ENCODE data around the gene RAET1E. TPM values are rescaled to one million over a fixed set of nuclear protein-coding genes. Genes with fewer than 3 reads are reported as not detected.
"Not testable (repeated sequence)": the region's sequence is repeated elsewhere in the genome, so short reads cannot be mapped to it uniquely, and the experiment has no call there.

RAET1E gene
- total and polyA plus RNA-seq, 8 donors, result 0.19 to 2.6 TPM; not detected in 6

DNA sequence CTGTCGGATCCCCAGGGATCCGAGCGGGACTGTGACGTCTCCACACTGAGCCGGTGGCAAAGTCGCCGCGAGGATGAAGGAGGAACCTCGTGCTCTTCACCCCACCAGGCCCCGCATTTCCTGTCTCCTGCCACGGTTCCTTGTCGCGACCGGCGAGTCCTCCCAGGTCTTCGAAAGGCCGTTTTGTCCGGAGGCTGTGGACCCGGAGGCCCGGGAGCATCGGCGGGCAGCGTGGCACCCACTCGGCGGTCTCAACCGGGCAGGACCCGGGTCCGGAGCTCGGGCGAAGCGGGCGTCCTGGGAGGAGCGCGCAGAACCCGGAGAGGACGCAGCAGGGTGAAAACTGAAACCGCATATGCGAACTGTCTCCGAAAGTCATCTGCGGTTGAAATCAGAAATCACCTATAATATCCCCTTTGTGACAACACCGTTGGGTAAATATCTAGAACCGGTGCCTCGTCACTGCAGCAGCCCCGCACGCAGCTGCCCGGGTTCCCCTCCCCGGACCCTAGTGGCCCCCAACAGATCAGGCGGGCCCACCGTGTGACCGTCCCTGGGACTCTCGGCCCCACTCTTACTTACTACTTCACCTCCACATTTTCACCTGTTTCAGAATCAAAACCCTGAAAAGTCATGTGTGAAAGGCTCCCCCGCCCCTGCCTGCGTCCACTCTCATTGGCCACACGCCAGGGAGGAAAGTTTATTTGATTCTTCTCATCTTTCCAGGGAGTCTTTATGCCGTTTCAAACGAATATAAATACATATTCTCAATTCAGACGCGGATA lies 40.9 kb upstream of the RAET1E start:
- H3K4me3 ChIP-seq, result peak overlapping the region; percentile 33 to 57 (median 44)
- H3K27me3 ChIP-seq, result peaks cover 23 to 98% (median 77%) of the 10 kb centered on the region in 3 donors
- intact Hi-C loops (cut with DNase I; ENCODE audit: low total_unique reads), result no loop called here
- TF ChIP-seq EP300 (IDR thresholded peaks at IDR 0.05) (no peak), POLR2AphosphoS5 (IDR thresholded peaks at IDR 0.05) (no peak), CTCF (IDR thresholded peaks at IDR 0.05) (no peak), POLR2A (IDR thresholded peaks at IDR 0.05) (no peak)
- H3K27ac ChIP-seq, result no peak overlapping the region
- H3K4me1 ChIP-seq, result peaks cover 17 to 32% (median 28%) of the 10 kb centered on the region in 4 donors
- no peaks in the 10 kb centered on the region for H3K9me3 ChIP-seq
- no peaks in the 10 kb centered on the region for H3K36me3 ChIP-seq
- 1 to 5% (median 2%) methylated on average over 35 to 58 of the region's 58 CpGs for WGBS, 5 donors
- DNase-seq, result peak in 1 of 2 donors; percentile 48

DNA sequence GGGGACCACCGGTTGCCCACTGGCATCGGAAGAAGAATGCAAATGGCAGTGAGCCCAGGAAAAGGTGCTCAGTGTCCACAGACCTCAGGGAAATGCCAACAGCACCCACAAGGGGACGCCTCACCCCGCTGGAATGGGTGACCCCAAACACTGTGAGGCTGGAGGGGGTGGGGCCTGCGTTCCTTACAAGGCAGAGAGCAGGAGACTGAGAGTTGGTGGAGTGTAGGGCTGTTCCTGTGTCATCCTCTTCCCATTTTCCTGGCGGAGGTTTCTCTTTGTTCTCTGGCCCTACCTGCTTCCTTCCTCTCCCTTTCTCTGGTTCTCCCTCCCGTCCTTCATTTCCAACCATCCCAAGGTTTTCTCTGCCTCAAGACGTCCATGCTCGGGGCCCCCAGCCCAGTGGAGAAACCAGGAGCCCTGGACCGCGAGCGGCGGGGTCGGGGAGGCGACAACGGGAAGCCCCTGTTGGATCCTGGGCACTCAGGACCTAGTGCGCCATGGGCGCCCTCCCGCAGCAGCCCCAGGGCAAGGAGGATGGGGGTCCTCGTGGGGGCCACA lies 40.2 kb upstream of the RAET1E start:
- DNase-seq; H3K9me3 ChIP-seq; H3K27ac ChIP-seq; intact Hi-C loops (cut with DNase I; ENCODE audit: low total_unique reads); H3K36me3 ChIP-seq: not testable (repeated sequence)
- H3K4me3 ChIP-seq, result peak overlapping the region; percentile 33 to 57 (median 44)
- peaks cover 17 to 32% (median 28%) of the 10 kb centered on the region in 4 donors for H3K4me1 ChIP-seq
- H3K27me3 ChIP-seq, result peaks cover 23 to 98% (median 79%) of the 10 kb centered on the region in 3 donors
- 2 to 5% (median 3%) methylated on average over 14 to 15 of the region's 20 CpGs for WGBS, 5 donors

GRCh38 chr6:149936743-149937142 lies 38.8 kb upstream of the RAET1E start:
- 32 to 38% (median 34%) methylated on average over 2 of the region's 2 CpGs for WGBS, 5 donors

DNA sequence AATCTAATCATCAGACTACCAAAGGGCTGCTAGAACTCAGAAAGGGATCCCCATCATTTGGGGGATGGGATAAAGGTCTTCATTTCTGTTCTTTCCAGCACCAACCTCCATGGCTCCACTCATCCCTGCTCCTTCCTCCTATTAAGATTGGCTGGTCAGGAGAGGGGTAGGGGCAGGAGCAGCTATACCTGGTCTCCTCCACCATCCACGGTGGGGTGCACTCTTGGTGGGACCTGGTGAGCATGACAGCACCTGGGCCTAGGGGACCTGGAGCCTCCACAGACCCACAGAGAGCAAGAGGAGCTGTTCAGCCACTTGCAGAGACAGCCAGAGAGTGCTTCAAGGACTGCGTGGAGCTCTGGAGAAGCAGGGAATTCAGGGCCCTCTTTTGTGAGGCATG lies 37.8 kb upstream of the RAET1E start:
- TF ChIP-seq CTCF (IDR thresholded peaks at IDR 0.05) (no peak), POLR2A (IDR thresholded peaks at IDR 0.05) (no peak), EP300 (IDR thresholded peaks at IDR 0.05) (no peak), POLR2AphosphoS5 (IDR thresholded peaks at IDR 0.05) (no peak)
- intact Hi-C loops (cut with DNase I; ENCODE audit: low total_unique reads), result loop anchor here (2.0 kb wide), 1 partner anchor 81 kb away; no protein-coding TSS in a partner anchor
- no peak for DNase-seq
- peaks cover 22 to 98% (median 63%) of the 10 kb centered on the region in 3 donors for H3K27me3 ChIP-seq
- WGBS, 5 donors, result 22 to 51% (median 48%) methylated on average over 1 to 2 of the region's 2 CpGs
- peaks cover 10 to 13% (median 11%) of the 10 kb centered on the region in 4 donors for H3K4me1 ChIP-seq
- H3K36me3 ChIP-seq, result no peaks in the 10 kb centered on the region
- H3K9me3 ChIP-seq, result no peaks in the 10 kb centered on the region
- H3K27ac ChIP-seq, result no peak overlapping the region
- no peak overlapping the region for H3K4me3 ChIP-seq

More at GRCh38 chr6:149936743-149937142, 38.8 kb upstream of the RAET1E start:
- Histone ChIP-seq H3K36me3 (no peaks in the 10 kb centered on the region), H3K4me1 (peaks cover 17 to 22% (median 20%) of the 10 kb centered on the region in 4 donors), H3K27me3 (peaks cover 23 to 98% (median 74%) of the 10 kb centered on the region in 3 donors), H3K27ac (no peak overlapping the region), H3K9me3 (no peaks in the 10 kb centered on the region), H3K4me3 (no peak overlapping the region)
- TF ChIP-seq POLR2A (IDR thresholded peaks at IDR 0.05), result no peak
- TF ChIP-seq EP300 (IDR thresholded peaks at IDR 0.05), result no peak
- no peak for TF ChIP-seq POLR2AphosphoS5 (IDR thresholded peaks at IDR 0.05)
- no peak for TF ChIP-seq CTCF (IDR thresholded peaks at IDR 0.05)
- no peak for DNase-seq
- intact Hi-C loops (cut with DNase I; ENCODE audit: low total_unique reads), result loop anchor here (2.0 kb wide), 1 partner anchor 80 kb away; no protein-coding TSS in a partner anchor
